GM10248 (cell line): ENCODE results near the gene PARVG.

ENCODE experiments used
- CTCF ChIA-PET: fragments of 300-600 bp; sonication (Branson Sonifier 250); formaldehyde crosslinking; extraction: SDS; loops from one replicate; lab custom pipeline; 2021; ENCODE audit warnings: antibody characterized with exemption; lab: Yijun Ruan, JAX
- POLR2A ChIA-PET: fragments of 350-650 bp; sonication (Branson Sonifier 250); formaldehyde crosslinking; extraction: SDS; loops from one replicate; lab custom pipeline; 2020; ENCODE audit warnings: antibody characterized with exemption; lab: Yijun Ruan, JAX
- DNase-seq: peaks from one replicate; pipeline ENCODE4 v3.0.0; 2012; ENCODE audit errors: extremely low spot score
- TF ChIP-seq, protein P1 (sequence below): IDR thresholded peaks from 2 replicates; pipeline ENCODE4 v1.5.1; 2012; ENCODE audit warnings: mild to moderate bottlenecking, low read depth; ENCODE audit errors: extremely low read depth, missing control alignments, control extremely low read depth

PARVG gene

DNA sequence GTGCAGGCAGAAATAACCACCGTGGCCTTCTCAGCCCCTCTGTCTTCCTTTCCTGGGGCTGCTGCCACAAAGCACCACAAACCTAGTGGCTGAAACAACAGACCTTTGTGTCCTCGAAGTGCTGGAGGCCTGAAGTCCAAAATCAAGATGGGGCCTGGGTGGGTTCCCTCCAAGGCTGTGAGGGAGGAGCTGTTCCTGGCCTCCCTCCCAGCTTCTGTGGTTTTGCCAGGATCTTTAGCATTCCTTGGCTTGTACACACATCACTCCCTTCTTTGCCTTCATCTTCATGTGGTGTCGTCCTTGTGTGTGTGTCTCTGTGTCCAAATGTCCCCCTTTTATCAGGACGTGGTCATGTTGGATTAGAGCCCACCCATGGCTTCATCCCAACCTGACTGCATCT is 29.0 kb upstream of the PARVG start:
- POLR2A ChIA-PET = no interaction called here
- CTCF ChIA-PET = no interaction called here
- TF ChIP-seq, protein P1, sequence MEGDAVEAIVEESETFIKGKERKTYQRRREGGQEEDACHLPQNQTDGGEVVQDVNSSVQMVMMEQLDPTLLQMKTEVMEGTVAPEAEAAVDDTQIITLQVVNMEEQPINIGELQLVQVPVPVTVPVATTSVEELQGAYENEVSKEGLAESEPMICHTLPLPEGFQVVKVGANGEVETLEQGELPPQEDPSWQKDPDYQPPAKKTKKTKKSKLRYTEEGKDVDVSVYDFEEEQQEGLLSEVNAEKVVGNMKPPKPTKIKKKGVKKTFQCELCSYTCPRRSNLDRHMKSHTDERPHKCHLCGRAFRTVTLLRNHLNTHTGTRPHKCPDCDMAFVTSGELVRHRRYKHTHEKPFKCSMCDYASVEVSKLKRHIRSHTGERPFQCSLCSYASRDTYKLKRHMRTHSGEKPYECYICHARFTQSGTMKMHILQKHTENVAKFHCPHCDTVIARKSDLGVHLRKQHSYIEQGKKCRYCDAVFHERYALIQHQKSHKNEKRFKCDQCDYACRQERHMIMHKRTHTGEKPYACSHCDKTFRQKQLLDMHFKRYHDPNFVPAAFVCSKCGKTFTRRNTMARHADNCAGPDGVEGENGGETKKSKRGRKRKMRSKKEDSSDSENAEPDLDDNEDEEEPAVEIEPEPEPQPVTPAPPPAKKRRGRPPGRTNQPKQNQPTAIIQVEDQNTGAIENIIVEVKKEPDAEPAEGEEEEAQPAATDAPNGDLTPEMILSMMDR = no peak
- no peak for DNase-seq

GRCh38 chr22:44153710-44154109 is 27.0 kb upstream of the PARVG start:
- CTCF ChIA-PET = no interaction called here
- POLR2A ChIA-PET = no interaction called here
- TF ChIP-seq, protein P1 = no peak
- no peak for DNase-seq

- no peak for DNase-seq
- TF ChIP-seq, protein P1 = no peak
- CTCF ChIA-PET = interaction anchor here (1.0 kb wide), 1 partner anchor 161 kb away, joined by 3 read pairs; no protein-coding TSS in a partner anchor
- POLR2A ChIA-PET = no interaction called here
Measured at GRCh38 chr22:44154436-44154942, 26.2 kb upstream of the PARVG start.

DNA sequence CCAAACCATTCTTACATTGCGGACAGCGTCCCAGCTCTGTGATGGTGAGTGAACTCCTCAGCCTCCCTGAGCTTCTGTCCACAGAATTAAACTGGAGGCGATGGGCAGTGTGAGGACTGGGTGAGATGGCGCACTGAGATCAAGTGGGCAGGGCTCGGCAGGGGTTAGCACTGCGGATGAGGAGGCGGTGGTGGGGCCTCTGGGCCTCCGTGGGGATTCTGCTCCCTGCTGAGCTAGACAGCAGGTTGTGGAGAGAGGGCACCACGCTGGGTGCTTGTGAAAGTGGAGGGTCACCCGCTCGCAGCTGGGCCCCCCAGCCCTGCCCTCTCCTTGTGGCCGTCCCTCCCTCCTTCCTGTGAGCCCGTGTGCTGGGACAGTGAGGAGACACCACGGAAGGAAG is 25.6 kb upstream of the PARVG start:
- ChIA-PET CTCF (interaction anchor here (1.0 kb wide), 1 partner anchor 162 kb away, joined by 3 read pairs; no protein-coding TSS in a partner anchor), POLR2A (no interaction called here)
- DNase-seq = no peak
- TF ChIP-seq, protein P1 = no peak

DNA sequence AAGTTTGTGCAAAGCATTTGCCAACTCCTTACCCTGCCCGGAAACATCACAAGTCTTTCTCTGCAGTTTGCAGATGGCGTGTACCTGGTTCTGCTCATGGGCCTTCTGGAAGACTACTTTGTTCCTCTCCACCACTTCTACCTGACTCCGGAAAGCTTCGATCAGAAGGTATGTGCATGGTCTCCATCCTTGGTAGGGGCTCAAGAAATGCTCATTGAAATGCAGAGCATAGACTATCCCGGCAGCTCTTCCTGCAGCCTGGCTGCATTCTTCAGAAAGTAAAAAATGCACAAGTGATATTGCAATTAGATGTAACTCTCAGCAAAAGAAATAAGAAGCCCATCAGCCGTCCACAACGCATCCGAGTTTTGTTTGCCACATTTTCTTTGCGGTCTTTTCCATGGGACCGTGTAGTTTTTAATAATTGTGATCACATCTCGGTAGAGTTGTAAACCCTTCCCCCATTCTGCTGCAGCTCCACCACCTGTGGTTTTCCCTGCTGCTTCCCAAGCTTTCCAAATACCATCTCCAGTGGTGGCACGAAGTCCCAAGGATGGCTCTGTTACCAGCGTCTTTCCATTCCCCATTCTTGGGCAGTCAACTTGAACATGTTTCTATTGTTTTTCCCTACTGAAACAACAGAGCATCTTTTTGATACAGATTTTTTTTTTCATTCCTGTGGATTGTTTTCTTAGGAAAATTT is 22.7 kb upstream of the PARVG start:
- DNase-seq = no peak
- POLR2A ChIA-PET = no interaction called here
- TF ChIP-seq, protein P1 = no peak
- CTCF ChIA-PET = no interaction called here

GRCh38 chr22:44158816-44159215 is 21.9 kb upstream of the PARVG start:
- DNase-seq = no peak
- TF ChIP-seq, protein P1 = no peak
- CTCF ChIA-PET = no interaction called here
- POLR2A ChIA-PET = no interaction called here
